Neural cell (in vitro differentiated cells): ENCODE results near the gene HDAC4. TPM values are rescaled to one million over a fixed set of nuclear protein-coding genes. Genes with fewer than 3 reads are reported as not detected.

Experiments
- H2AFZ ChIP-seq: fragments of 200-600, 300-800 bp; sonication (generic), shearing (Covaris generic); 2 replicates; pipeline ENCODE4 v1.6.0; 2014; ENCODE audit warnings: low read depth, mild to moderate bottlenecking, antibody characterized with exemption, low read length, moderate library complexity
- H3F3A ChIP-seq: fragments of 200-600 bp; shearing (Covaris generic); 2 replicates; pipeline ENCODE4 v1.6.1; 2016; ENCODE audit warnings: mild to moderate bottlenecking, moderate library complexity, mixed read lengths, antibody characterized with exemption, low read length; ENCODE audit not compliant: insufficient read depth, poor library complexity, severe bottlenecking
- H3K27ac ChIP-seq: fragments of 200-600, 300-800 bp; sonication (generic), shearing (Covaris generic); 2 replicates; pipeline ENCODE4 v1.5.1; 2014; ENCODE audit warnings: mild to moderate bottlenecking, low read length, moderate library complexity
- H3K27me3 ChIP-seq: fragments of 300-800, 200-600 bp; sonication (generic), shearing (Covaris generic); 2 replicates; pipeline ENCODE4 v1.6.0; 2014; ENCODE audit warnings: mild to moderate bottlenecking, low read depth, low read length, moderate library complexity; ENCODE audit not compliant: insufficient read depth
- H3K36me3 ChIP-seq: fragments of 300-800, 200-600 bp; sonication (generic), shearing (Covaris generic); 2 replicates; pipeline ENCODE4 v1.5.1; 2014; ENCODE audit warnings: mild to moderate bottlenecking, antibody characterized with exemption, low read length, moderate library complexity; ENCODE audit not compliant: insufficient read depth
- H3K4me2 ChIP-seq: fragments of 300-800, 200-600 bp; sonication (generic), shearing (Covaris generic); 2 replicates; pipeline ENCODE4 v1.6.0; 2014; ENCODE audit warnings: mild to moderate bottlenecking, low read length
- H3K4me3 ChIP-seq: fragments of 300-800, 200-600 bp; sonication (generic), shearing (Covaris generic); 2 replicates; pipeline ENCODE4 v1.5.1; 2014; ENCODE audit warnings: mild to moderate bottlenecking, low read length, moderate library complexity
- H3K79me2 ChIP-seq: fragments of 200-600 bp; shearing (Covaris generic); replicated peaks from 2 replicates; pipeline ENCODE4 v1.6.0; 2014; ENCODE audit warnings: mild to moderate bottlenecking, low read length, moderate library complexity; ENCODE audit not compliant: insufficient read depth
- H3K9ac ChIP-seq: fragments of 300-800, 200-600 bp; sonication (generic), shearing (Covaris generic); 2 replicates; pipeline ENCODE4 v1.6.1; 2016; ENCODE audit warnings: mild to moderate bottlenecking, low read length, mixed read lengths
- H3K9me2 ChIP-seq: fragments of 200-600 bp; shearing (Covaris generic); 2 replicates; pipeline ENCODE4 v1.6.1; 2016; ENCODE audit warnings: mild to moderate bottlenecking, low read length, mixed read lengths; ENCODE audit not compliant: insufficient read depth
- H3K9me3 ChIP-seq: fragments of 200-600, 300-800 bp; sonication (generic), shearing (Covaris generic); 2 replicates; pipeline ENCODE4 v1.6.1; 2016; ENCODE audit warnings: mild to moderate bottlenecking, mixed run types, low read length, moderate library complexity, mixed read lengths
- H4K20me1 ChIP-seq: fragments of 200-600 bp; shearing (Covaris generic); 2 replicates; pipeline ENCODE4 v1.6.1; 2016; ENCODE audit warnings: mild to moderate bottlenecking, mixed run types; ENCODE audit not compliant: insufficient read depth
- EP300 ChIP-seq: fragments of 450-650 bp; conservative IDR thresholded peaks from 2 replicates; pipeline ENCODE4 v1.6.1; 2014; ENCODE audit warnings: antibody characterized with exemption, mild to moderate bottlenecking, moderate library complexity; ENCODE audit not compliant: poor library complexity, severe bottlenecking
- EZH2 ChIP-seq: fragments of 200-600, 300-800 bp; shearing (Covaris generic), sonication (generic); IDR thresholded peaks from 2 replicates; pipeline ENCODE4 v1.6.1; 2014; ENCODE audit warnings: antibody characterized with exemption, low read length, borderline replicate concordance, mild to moderate bottlenecking; ENCODE audit not compliant: insufficient read depth, poor library complexity, severe bottlenecking
- MXI1 ChIP-seq: fragments of 450-650 bp; conservative IDR thresholded peaks from 2 replicates; pipeline ENCODE4 v1.6.1; 2014; ENCODE audit warnings: antibody characterized with exemption, mild to moderate bottlenecking; ENCODE audit not compliant: poor library complexity, severe bottlenecking
- POLR2AphosphoS5 ChIP-seq: IDR thresholded peaks from 2 replicates; pipeline ENCODE4 v1.6.1; 2012
- RAD21 ChIP-seq: fragments of 450-650 bp; conservative IDR thresholded peaks from 2 replicates; pipeline ENCODE4 v1.6.1; 2014; ENCODE audit warnings: antibody characterized with exemption, mild to moderate bottlenecking, moderate library complexity
- SMC3 ChIP-seq: fragments of 450-650 bp; conservative IDR thresholded peaks from 2 replicates; pipeline ENCODE4 v1.6.1; 2014; ENCODE audit warnings: antibody characterized with exemption, mild to moderate bottlenecking, moderate library complexity; ENCODE audit not compliant: poor library complexity
- TAF1 ChIP-seq: IDR thresholded peaks from 2 replicates; pipeline ENCODE4 v1.6.1; 2012; ENCODE audit warnings: low read depth
- polyA plus RNA-seq: library from polyadenylated mRNA; depleted of rRNA; stranded (reverse); fragments of >200 nt; gene quantifications from 2 replicates; pipeline ENCODE4 v1.2.3, GENCODE V29; 2014
- TF ChIP-seq, protein P1 (sequence below): IDR thresholded peaks from 2 replicates; pipeline ENCODE4 v1.6.1; 2012; ENCODE audit warnings: borderline replicate concordance
- TF ChIP-seq, protein P2 (sequence below): fragments of 450-650 bp; IDR thresholded peaks from 2 replicates; pipeline ENCODE4 v1.5.1; 2014; ENCODE audit warnings: antibody characterized with exemption, mild to moderate bottlenecking, moderate library complexity; ENCODE audit not compliant: poor library complexity, severe bottlenecking

The HDAC4 gene
- polyA plus RNA-seq, 1 donor from 2014 or later: 3.4 TPM

DNA sequence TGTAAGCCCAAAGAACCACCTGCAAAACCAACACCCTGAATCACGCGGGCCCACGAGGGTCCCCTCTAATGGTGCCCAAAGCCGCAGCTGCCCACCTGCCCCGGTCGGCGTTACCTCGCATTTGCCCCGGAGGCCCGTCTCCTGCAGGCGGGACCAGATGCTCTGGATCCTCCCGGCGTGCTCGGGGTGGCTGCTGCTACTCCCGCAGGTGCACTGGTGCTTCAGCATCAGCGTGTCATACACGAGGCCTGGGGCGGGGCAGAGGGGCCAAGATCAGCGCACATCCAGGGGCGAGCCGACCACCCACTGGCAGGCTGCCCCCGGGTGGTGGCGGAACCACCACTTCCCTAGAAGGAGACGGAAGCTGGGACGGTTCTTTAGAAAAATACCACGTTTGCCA is 292.9 kb downstream of the HDAC4 start:
- H3K36me3 ChIP-seq: no peaks in the 10 kb centered on the region
- no peaks in the 10 kb centered on the region for H3K9me3 ChIP-seq
- no peaks in the 10 kb centered on the region for H3K27me3 ChIP-seq
- no peak overlapping the region for H3K9ac ChIP-seq
- H2AFZ ChIP-seq: no peak overlapping the region
- no peaks in the 10 kb centered on the region for H3K9me2 ChIP-seq
- no peak overlapping the region for H3K4me2 ChIP-seq
- no peak overlapping the region for H3K27ac ChIP-seq
- TF ChIP-seq TAF1 (no peak), SMC3 (no peak), EP300 (no peak), POLR2AphosphoS5 (no peak), RAD21 (no peak), EZH2 (no peak), MXI1 (no peak)
- TF ChIP-seq, protein P1, sequence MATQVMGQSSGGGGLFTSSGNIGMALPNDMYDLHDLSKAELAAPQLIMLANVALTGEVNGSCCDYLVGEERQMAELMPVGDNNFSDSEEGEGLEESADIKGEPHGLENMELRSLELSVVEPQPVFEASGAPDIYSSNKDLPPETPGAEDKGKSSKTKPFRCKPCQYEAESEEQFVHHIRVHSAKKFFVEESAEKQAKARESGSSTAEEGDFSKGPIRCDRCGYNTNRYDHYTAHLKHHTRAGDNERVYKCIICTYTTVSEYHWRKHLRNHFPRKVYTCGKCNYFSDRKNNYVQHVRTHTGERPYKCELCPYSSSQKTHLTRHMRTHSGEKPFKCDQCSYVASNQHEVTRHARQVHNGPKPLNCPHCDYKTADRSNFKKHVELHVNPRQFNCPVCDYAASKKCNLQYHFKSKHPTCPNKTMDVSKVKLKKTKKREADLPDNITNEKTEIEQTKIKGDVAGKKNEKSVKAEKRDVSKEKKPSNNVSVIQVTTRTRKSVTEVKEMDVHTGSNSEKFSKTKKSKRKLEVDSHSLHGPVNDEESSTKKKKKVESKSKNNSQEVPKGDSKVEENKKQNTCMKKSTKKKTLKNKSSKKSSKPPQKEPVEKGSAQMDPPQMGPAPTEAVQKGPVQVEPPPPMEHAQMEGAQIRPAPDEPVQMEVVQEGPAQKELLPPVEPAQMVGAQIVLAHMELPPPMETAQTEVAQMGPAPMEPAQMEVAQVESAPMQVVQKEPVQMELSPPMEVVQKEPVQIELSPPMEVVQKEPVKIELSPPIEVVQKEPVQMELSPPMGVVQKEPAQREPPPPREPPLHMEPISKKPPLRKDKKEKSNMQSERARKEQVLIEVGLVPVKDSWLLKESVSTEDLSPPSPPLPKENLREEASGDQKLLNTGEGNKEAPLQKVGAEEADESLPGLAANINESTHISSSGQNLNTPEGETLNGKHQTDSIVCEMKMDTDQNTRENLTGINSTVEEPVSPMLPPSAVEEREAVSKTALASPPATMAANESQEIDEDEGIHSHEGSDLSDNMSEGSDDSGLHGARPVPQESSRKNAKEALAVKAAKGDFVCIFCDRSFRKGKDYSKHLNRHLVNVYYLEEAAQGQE: no peak
- TF ChIP-seq, protein P2, sequence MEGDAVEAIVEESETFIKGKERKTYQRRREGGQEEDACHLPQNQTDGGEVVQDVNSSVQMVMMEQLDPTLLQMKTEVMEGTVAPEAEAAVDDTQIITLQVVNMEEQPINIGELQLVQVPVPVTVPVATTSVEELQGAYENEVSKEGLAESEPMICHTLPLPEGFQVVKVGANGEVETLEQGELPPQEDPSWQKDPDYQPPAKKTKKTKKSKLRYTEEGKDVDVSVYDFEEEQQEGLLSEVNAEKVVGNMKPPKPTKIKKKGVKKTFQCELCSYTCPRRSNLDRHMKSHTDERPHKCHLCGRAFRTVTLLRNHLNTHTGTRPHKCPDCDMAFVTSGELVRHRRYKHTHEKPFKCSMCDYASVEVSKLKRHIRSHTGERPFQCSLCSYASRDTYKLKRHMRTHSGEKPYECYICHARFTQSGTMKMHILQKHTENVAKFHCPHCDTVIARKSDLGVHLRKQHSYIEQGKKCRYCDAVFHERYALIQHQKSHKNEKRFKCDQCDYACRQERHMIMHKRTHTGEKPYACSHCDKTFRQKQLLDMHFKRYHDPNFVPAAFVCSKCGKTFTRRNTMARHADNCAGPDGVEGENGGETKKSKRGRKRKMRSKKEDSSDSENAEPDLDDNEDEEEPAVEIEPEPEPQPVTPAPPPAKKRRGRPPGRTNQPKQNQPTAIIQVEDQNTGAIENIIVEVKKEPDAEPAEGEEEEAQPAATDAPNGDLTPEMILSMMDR: no peak
- no peaks in the 10 kb centered on the region for H4K20me1 ChIP-seq
- H3K79me2 ChIP-seq: no peaks in the 10 kb centered on the region
- H3F3A ChIP-seq: no peaks in the 10 kb centered on the region
- H3K4me3 ChIP-seq: no peak overlapping the region

DNA sequence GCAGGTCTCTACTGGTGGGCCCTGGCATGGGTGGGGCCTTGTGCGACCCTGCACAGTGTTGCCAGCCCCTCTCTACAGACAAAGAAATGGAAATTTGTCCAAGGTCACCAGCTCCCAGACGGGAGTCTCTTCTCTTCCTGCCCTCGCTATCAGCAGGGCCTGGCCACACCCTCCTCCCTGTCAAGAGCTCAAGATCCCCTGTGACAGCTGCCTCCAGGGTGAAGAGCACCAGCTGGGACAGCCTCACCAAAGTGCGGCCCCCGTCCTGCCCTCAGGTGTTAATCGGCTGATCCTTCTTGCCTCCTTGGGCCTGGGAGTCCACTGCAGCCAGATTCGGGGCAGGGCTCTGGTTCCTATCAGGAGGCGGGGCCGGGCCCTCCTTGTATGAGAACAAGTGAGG is 293.9 kb downstream of the HDAC4 start:
- TF ChIP-seq TAF1 (no peak), MXI1 (no peak), POLR2AphosphoS5 (no peak), RAD21 (no peak)
- TF ChIP-seq, protein P2: no peak
- Histone ChIP-seq H3K9me3 (no peaks in the 10 kb centered on the region), H3K79me2 (no peaks in the 10 kb centered on the region)

More for the DNA sequence above, 293.9 kb downstream of the HDAC4 start:
- Histone ChIP-seq H2AFZ (no peak overlapping the region), H3F3A (no peaks in the 10 kb centered on the region), H4K20me1 (no peaks in the 10 kb centered on the region), H3K4me3 (no peak overlapping the region), H3K4me2 (no peak overlapping the region), H3K27ac (no peak overlapping the region), H3K9me2 (no peaks in the 10 kb centered on the region), H3K27me3 (no peaks in the 10 kb centered on the region), H3K36me3 (no peaks in the 10 kb centered on the region), H3K9ac (no peak overlapping the region)
